Activated CD4-positive, alpha-beta T cell treated with anti-CD3 and anti-CD28 coated beads for 24 hours (primary cell): ENCODE results near the gene LY6G6C.
A peak's percentile ranks its signal among the peaks of the same experiment; 100 is the strongest.

Experiments used
- DNase-seq, 2 donors: peaks; one replicate each; pipeline ENCODE4 v3.0.0-alpha.2; 2020; ENCODE audit warnings: low read depth in 2 of 2

LY6G6C gene

GRCh38 chr6:31721351-31722020 lies at the start of gene LY6G6C:
TSS of gene LY6G6C (minus strand) at chr6:31721746. CDS start at chr6:31721679, 67 bp downstream.
- no peak for DNase-seq

GRCh38 chr6:31770860-31771259 lies 49.3 kb upstream of the LY6G6C start:
- no peak for DNase-seq

- peak; percentile 74 for DNase-seq
Observed at GRCh38 chr6:31769684-31770371, 48.3 kb upstream of the LY6G6C start.

- DNase-seq = no peak
Observed at GRCh38 chr6:31768363-31769257, 47.1 kb upstream of the LY6G6C start.

GRCh38 chr6:31767096-31767645 lies 45.6 kb upstream of the LY6G6C start:
- no peak for DNase-seq

GRCh38 chr6:31765910-31766794 lies 44.6 kb upstream of the LY6G6C start:
- DNase-seq = no peak

- no peak for DNase-seq
Observed at GRCh38 chr6:31765559-31765909, 44.0 kb upstream of the LY6G6C start.

GRCh38 chr6:31764198-31764597 lies 42.7 kb upstream of the LY6G6C start:
- DNase-seq = no peak

GRCh38 chr6:31763619-31763940 lies 42.0 kb upstream of the LY6G6C start:
- no peak for DNase-seq

- DNase-seq = no peak
Observed at GRCh38 chr6:31762878-31763618, 41.5 kb upstream of the LY6G6C start.

- no peak for DNase-seq
Observed at GRCh38 chr6:31762356-31762755, 40.8 kb upstream of the LY6G6C start, which contains the start of gene SAPCD1. TSS of gene SAPCD1 (plus strand) at chr6:31762656. CDS start at chr6:31763055, 399 bp downstream.

GRCh38 chr6:31761343-31761742 lies 39.8 kb upstream of the LY6G6C start:
- DNase-seq = no peak

- DNase-seq = no peak
Observed at GRCh38 chr6:31760790-31761189, 39.2 kb upstream of the LY6G6C start.

- no peak for DNase-seq
Observed at GRCh38 chr6:31758281-31758680, 36.7 kb upstream of the LY6G6C start.

GRCh38 chr6:31752739-31753319 lies 31.3 kb upstream of the LY6G6C start:
- no peak for DNase-seq

GRCh38 chr6:31750411-31751022 lies 29.0 kb upstream of the LY6G6C start:
- DNase-seq = no peak

- no peak for DNase-seq
Observed at GRCh38 chr6:31749301-31750036, 27.9 kb upstream of the LY6G6C start.

- no peak for DNase-seq
Observed at GRCh38 chr6:31744422-31744821, 22.9 kb upstream of the LY6G6C start.

GRCh38 chr6:31742894-31743293 lies 21.3 kb upstream of the LY6G6C start:
- DNase-seq = no peak
